Glutamatergic neuron (in vitro differentiated cells): ENCODE measurements around the gene NR6A1. TPM values are rescaled to one million over a fixed set of nuclear protein-coding genes. Genes with fewer than 3 reads are reported as not detected.

Experiments used
- DNase-seq: peaks from one replicate; pipeline ENCODE4 v3.0.0; 2022
- H3K27ac Mint-ChIP-seq: one replicate; pipeline ENCODE4 v1.8.0; 2020; ENCODE audit warnings: mild to moderate bottlenecking, mixed read lengths, inconsistent platforms; ENCODE audit not compliant: unreplicated experiment
- H3K27me3 Mint-ChIP-seq: one replicate; pipeline ENCODE4 v1.8.0; 2020; ENCODE audit warnings: mild to moderate bottlenecking, moderate library complexity, mixed read lengths, inconsistent platforms; ENCODE audit not compliant: unreplicated experiment
- H3K36me3 Mint-ChIP-seq: one replicate; pipeline ENCODE4 v1.8.0; 2020; ENCODE audit warnings: mild to moderate bottlenecking, mixed read lengths, inconsistent platforms; ENCODE audit not compliant: unreplicated experiment
- H3K4me1 Mint-ChIP-seq: one replicate; pipeline ENCODE4 v1.8.0; 2020; ENCODE audit warnings: mild to moderate bottlenecking, low read depth, mixed read lengths, inconsistent platforms; ENCODE audit not compliant: unreplicated experiment
- H3K4me3 Mint-ChIP-seq: one replicate; pipeline ENCODE4 v1.8.0; 2020; ENCODE audit warnings: mild to moderate bottlenecking, mixed read lengths, inconsistent platforms; ENCODE audit not compliant: unreplicated experiment
- H3K9me3 Mint-ChIP-seq: one replicate; pipeline ENCODE4 v1.8.0; 2020; ENCODE audit warnings: mild to moderate bottlenecking, moderate library complexity, mixed read lengths, inconsistent platforms; ENCODE audit not compliant: unreplicated experiment
- total RNA-seq: library from RNA; stranded (reverse); fragmentation: NEBNext Ultra II Directional; extraction: Animal tissue kit (Norgen Biotek cat#: 25700); gene quantifications from one replicate; pipeline ENCODE4 v1.2.1, GENCODE V29; 2021; ENCODE audit not compliant: unreplicated experiment
- TF ChIP-seq, protein P1 (sequence below): fragments of 200-600 bp; sonication (generic); IDR thresholded peaks from one replicate; pipeline ENCODE4 v1.5.0; 2021; ENCODE audit not compliant: partially characterized antibody, unreplicated experiment

NR6A1 gene
- total RNA-seq, 1 donor from 2014 or later: 51.0 TPM

DNA sequence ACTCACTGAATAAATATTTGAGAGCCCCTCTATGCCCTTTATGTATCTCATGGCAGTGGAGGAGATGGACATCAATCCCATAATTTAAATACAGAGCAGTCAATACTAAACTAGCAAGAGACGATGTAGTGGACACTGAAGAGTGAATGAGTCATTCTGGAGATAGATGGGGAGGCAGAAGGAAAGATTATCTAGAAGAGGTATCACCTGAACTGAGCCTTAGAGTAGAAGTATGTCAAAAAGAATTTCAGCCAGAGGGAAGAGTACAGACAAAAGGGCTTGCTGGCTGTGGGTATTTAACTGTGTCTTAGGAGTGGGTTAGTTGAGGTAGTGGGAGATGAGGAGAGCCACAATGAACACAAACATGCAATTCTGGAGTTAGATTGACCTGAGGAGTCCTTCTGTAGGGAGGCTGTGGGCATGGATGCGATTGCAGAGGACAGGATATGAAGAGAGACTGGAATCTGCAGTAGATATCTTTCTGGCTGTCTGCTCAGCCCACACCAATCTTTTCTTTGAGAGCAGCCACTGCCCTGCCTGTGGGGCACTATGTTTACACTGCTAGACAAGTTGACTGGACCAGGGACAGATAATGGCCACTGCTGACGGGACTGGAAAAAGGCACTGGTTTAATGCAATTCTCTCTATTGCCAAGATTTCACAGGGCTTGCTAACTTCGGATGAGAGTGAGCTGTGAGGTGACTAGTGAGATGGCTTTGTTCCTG, 200.0 kb downstream of the NR6A1 start:
- Mint-ChIP-seq H3K9me3 (no peaks in the 10 kb centered on the region), H3K27me3 (peaks cover 2% of the 10 kb centered on the region), H3K4me1 (peaks cover 9% of the 10 kb centered on the region), H3K4me3 (no peak overlapping the region), H3K36me3 (no peaks in the 10 kb centered on the region), H3K27ac (no peak overlapping the region)
- DNase-seq: no peak
- TF ChIP-seq, protein P1, sequence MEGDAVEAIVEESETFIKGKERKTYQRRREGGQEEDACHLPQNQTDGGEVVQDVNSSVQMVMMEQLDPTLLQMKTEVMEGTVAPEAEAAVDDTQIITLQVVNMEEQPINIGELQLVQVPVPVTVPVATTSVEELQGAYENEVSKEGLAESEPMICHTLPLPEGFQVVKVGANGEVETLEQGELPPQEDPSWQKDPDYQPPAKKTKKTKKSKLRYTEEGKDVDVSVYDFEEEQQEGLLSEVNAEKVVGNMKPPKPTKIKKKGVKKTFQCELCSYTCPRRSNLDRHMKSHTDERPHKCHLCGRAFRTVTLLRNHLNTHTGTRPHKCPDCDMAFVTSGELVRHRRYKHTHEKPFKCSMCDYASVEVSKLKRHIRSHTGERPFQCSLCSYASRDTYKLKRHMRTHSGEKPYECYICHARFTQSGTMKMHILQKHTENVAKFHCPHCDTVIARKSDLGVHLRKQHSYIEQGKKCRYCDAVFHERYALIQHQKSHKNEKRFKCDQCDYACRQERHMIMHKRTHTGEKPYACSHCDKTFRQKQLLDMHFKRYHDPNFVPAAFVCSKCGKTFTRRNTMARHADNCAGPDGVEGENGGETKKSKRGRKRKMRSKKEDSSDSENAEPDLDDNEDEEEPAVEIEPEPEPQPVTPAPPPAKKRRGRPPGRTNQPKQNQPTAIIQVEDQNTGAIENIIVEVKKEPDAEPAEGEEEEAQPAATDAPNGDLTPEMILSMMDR: no peak

DNA sequence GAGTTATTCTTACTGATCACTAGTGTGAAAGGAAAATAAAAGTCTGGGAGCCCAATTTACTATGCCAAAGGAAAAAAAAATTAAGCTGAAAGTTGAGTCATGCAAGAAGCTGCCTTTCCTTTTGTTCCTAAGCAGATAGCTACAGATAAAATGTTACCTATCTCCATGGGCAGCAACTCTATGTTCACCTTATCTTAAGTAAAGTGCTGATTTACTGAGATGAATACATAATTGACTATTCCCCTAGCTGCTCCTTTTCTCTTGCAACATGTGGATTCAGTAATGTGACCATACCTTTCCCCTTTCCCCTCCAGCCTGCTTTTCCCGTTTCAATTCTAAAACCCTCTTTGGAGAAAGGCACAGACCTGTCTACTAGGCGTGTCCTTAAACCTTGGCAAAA, 201.2 kb downstream of the NR6A1 start:
- TF ChIP-seq, protein P1: no peak
- DNase-seq: no peak
- Mint-ChIP-seq H3K4me1 (peaks cover 9% of the 10 kb centered on the region), H3K27ac (no peak overlapping the region), H3K4me3 (no peak overlapping the region), H3K27me3 (peaks cover 2% of the 10 kb centered on the region), H3K9me3 (no peaks in the 10 kb centered on the region), H3K36me3 (no peaks in the 10 kb centered on the region)

DNA sequence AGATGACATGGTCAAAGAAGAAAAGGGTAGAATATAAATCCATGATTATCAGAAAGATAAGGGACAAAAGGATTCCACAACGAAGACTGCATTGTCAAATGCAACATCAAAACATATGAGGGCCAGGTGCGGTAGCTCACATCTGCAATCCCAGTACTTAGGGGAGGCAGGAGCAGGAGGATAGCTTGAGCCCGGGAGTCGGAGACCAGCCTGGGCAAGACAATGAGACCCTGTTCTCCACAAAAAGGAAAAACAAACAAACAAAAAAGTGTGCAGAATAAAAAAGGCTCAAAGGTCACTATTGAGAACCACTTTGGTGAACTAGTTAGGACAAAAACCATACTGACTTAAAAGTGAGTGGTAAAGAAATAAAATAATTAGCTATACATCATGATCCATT, 203.7 kb downstream of the NR6A1 start:
- H3K27ac Mint-ChIP-seq: no peak overlapping the region
- no peaks in the 10 kb centered on the region for H3K36me3 Mint-ChIP-seq
- no peak overlapping the region for H3K4me3 Mint-ChIP-seq
- H3K27me3 Mint-ChIP-seq: no peaks in the 10 kb centered on the region
- peaks cover 4% of the 10 kb centered on the region for H3K4me1 Mint-ChIP-seq
- TF ChIP-seq, protein P1: no peak
- no peak for DNase-seq
- H3K9me3 Mint-ChIP-seq: no peaks in the 10 kb centered on the region

DNA sequence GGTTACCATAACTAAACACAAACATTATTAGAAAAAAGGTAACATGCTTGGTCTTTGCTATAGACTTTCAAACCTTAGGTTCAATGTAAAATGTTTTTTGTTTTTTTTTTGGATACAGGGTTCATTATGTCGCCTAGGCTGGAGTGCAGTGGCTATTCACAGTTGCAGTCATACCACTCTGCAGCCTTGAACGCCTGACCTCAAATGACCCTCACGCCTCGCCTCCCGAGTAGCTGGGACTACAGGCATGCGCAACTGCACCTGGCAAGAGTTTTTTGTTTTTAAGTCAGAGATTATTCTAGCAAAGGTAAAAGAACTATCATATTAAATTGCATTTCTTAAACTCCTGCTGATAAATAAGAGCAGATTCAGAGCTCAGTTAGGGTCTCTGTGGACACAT, 208.8 kb downstream of the NR6A1 start:
- H3K36me3 Mint-ChIP-seq: no peaks in the 10 kb centered on the region
- no peaks in the 10 kb centered on the region for H3K9me3 Mint-ChIP-seq
- TF ChIP-seq, protein P1: no peak
- H3K4me1 Mint-ChIP-seq: no peaks in the 10 kb centered on the region
- DNase-seq: no peak
- H3K27me3 Mint-ChIP-seq: no peaks in the 10 kb centered on the region
- H3K27ac Mint-ChIP-seq: no peak overlapping the region
- H3K4me3 Mint-ChIP-seq: no peak overlapping the region

DNA sequence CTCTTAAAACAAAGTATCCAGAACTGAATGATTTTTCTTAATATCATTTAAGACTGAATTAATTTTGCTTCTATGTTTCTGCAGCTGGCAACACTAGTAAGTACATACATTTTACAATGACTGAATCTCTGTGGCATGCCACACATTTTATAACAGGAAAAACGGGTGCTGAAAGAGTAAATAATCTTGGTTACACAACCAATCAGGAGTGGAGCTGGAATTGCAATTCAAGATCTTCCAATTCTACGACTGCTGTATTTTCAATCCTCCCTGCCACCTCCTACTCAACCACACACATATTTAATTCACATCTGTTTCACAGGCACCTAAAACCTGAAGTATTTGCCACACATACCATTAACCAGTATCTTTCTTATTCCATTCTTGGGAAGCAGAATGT, 211.2 kb downstream of the NR6A1 start:
- H3K36me3 Mint-ChIP-seq: no peaks in the 10 kb centered on the region
- H3K4me1 Mint-ChIP-seq: no peaks in the 10 kb centered on the region
- no peak overlapping the region for H3K27ac Mint-ChIP-seq
- H3K9me3 Mint-ChIP-seq: no peaks in the 10 kb centered on the region
- no peak for DNase-seq
- TF ChIP-seq, protein P1: no peak
- H3K4me3 Mint-ChIP-seq: no peak overlapping the region
- no peaks in the 10 kb centered on the region for H3K27me3 Mint-ChIP-seq
